SK-N-SH (cell line): ENCODE measurements around the gene GFI1B. TPM values are rescaled to one million over a fixed set of nuclear protein-coding genes. Genes with fewer than 3 reads are reported as not detected.

ENCODE experiments used
- CTCF ChIA-PET: fragments of 300-600, 350-600 bp; formaldehyde crosslinking; extraction: SDS; loops from one replicate; lab custom pipeline; 2021; lab: Yijun Ruan, JAX
- POLR2A ChIA-PET: fragments of 350-600 bp; sonication (Branson Sonifier 250); formaldehyde crosslinking; extraction: SDS; loops from one replicate; lab custom pipeline; 2020; ENCODE audit warnings: antibody characterized with exemption, inconsistent platforms; lab: Yijun Ruan, JAX
- DNase-seq: peaks from one replicate; pipeline ENCODE4 v3.0.0; 2012
- H2AFZ ChIP-seq: fragments of 200-600 bp; sonication (generic); 2 replicates; pipeline ENCODE4 v1.8.1; 2016; ENCODE audit warnings: antibody characterized with exemption, mild to moderate bottlenecking, low read depth
- H3F3A ChIP-seq: fragments of 200-600 bp; sonication (generic); replicated peaks from 2 replicates; pipeline ENCODE3; 2016; ENCODE audit warnings: antibody characterized with exemption, mild to moderate bottlenecking; ENCODE audit not compliant: insufficient read depth
- H3K27ac ChIP-seq, 2 experiments: fragments of 200-500 bp in 1 of 2; fragments of 200-600 bp in 1 of 2; sonication (Bioruptor generic) in 1 of 2; sonication (generic), shearing (Covaris generic) in 1 of 2; 2 replicates each; pipeline versions ENCODE4 v1.5.1 to v1.6.1; 2014 to 2016; ENCODE audit warnings: low read depth in 2 of 2, inconsistent platforms in 1 of 2, low read length in 1 of 2, mild to moderate bottlenecking in 1 of 2, mixed read lengths in 1 of 2
- H3K27me3 ChIP-seq: fragments of 200-600 bp; sonication (generic), shearing (Covaris generic); 2 replicates; pipeline ENCODE4 v1.6.1; 2016; ENCODE audit warnings: mixed run types; ENCODE audit not compliant: insufficient read depth
- H3K36me3 ChIP-seq, 2 experiments: fragments of 200-500 bp in 1 of 2; fragments of 200-600 bp in 1 of 2; sonication (Bioruptor generic) in 1 of 2; sonication (generic) in 1 of 2; replicated peaks in 1 of 2; 2 replicates each; pipeline versions ENCODE3 to v1.5.1; 2014 to 2016; ENCODE audit warnings: low read length in 1 of 2, mild to moderate bottlenecking in 1 of 2; ENCODE audit not compliant: insufficient read depth in 2 of 2, control insufficient read depth in 1 of 2
- H3K4me1 ChIP-seq, 2 experiments: fragments of 200-500 bp in 1 of 2; fragments of 200-600 bp in 1 of 2; sonication (Bioruptor generic) in 1 of 2; sonication (generic), shearing (Covaris generic) in 1 of 2; 2 replicates each; pipeline versions ENCODE4 v1.5.1 to v1.6.1; 2014 to 2016; ENCODE audit warnings: low read depth in 1 of 2, low read length in 1 of 2, mixed run types in 1 of 2; ENCODE audit not compliant: insufficient read depth in 2 of 2, control insufficient read depth in 1 of 2
- H3K4me2 ChIP-seq: fragments of 200-600 bp; sonication (generic), shearing (Covaris generic); 2 replicates; pipeline ENCODE4 v1.6.1; 2017; ENCODE audit warnings: mixed run types
- H3K4me3 ChIP-seq, 2 experiments: fragments of 200-500 bp in 1 of 2; fragments of 200-600 bp in 1 of 2; sonication (Bioruptor generic) in 1 of 2; sonication (generic), shearing (Covaris generic) in 1 of 2; 2 replicates each; pipeline versions ENCODE4 v1.5.1 to v1.8.1; 2014 to 2016; ENCODE audit warnings: low read depth in 2 of 2, inconsistent platforms in 1 of 2, low read length in 1 of 2, mild to moderate bottlenecking in 1 of 2, mixed read lengths in 1 of 2, moderate library complexity in 1 of 2
- H3K79me2 ChIP-seq: fragments of 200-600 bp; sonication (generic); 2 replicates; pipeline ENCODE4 v1.8.1; 2017; ENCODE audit warnings: mild to moderate bottlenecking; ENCODE audit not compliant: insufficient read depth
- H3K9ac ChIP-seq: fragments of 200-600 bp; sonication (generic); 2 replicates; pipeline ENCODE4 v1.6.1; 2017; ENCODE audit warnings: mixed run types
- H3K9me2 ChIP-seq: fragments of 200-600 bp; sonication (generic); 2 replicates; pipeline ENCODE4 v1.6.1; 2017; ENCODE audit warnings: mixed run types
- H3K9me3 ChIP-seq: fragments of 200-600 bp; sonication (generic); 2 replicates; pipeline ENCODE4 v1.6.1; 2017; ENCODE audit warnings: mixed run types, mild to moderate bottlenecking, moderate library complexity
- H4K20me1 ChIP-seq: fragments of 200-600 bp; sonication (generic); 2 replicates; pipeline ENCODE4 v1.6.1; 2017; ENCODE audit warnings: mild to moderate bottlenecking, mixed run types; ENCODE audit not compliant: insufficient read depth
- CHD2 ChIP-seq: fragments of 150-350 bp; IDR thresholded peaks from 2 replicates; pipeline ENCODE4 v1.6.1; 2018; ENCODE audit warnings: low read length; ENCODE audit not compliant: partially characterized antibody
- CTCF ChIP-seq: fragments of 200-600 bp; sonication (generic); IDR thresholded peaks from 2 replicates; pipeline ENCODE4 v1.6.1; 2017; ENCODE audit warnings: antibody characterized with exemption, mild to moderate bottlenecking, moderate library complexity
- EZH2phosphoT487 ChIP-seq: fragments of 200-600 bp; sonication (generic); IDR thresholded peaks from 2 replicates; pipeline ENCODE4 v1.6.1; 2017; ENCODE audit warnings: low read depth, mixed run types, mild to moderate bottlenecking, antibody characterized with exemption, moderate library complexity, borderline replicate concordance
- FOSL2 ChIP-seq: IDR thresholded peaks from 2 replicates; pipeline ENCODE4 v1.4.0; 2012; ENCODE audit warnings: low read depth, mild to moderate bottlenecking, moderate library complexity, borderline replicate concordance
- FOXM1 ChIP-seq: IDR thresholded peaks from 2 replicates; pipeline ENCODE4 v1.4.0; 2012; ENCODE audit warnings: low read depth, mild to moderate bottlenecking
- GABPA ChIP-seq: IDR thresholded peaks from 2 replicates; pipeline ENCODE4 v1.4.0; 2012; ENCODE audit warnings: low read depth, mild to moderate bottlenecking
- JUND ChIP-seq: IDR thresholded peaks from 2 replicates; pipeline ENCODE4 v1.4.0; 2012
- MAX ChIP-seq: IDR thresholded peaks from 2 replicates; pipeline ENCODE4 v1.4.0; 2012; ENCODE audit warnings: low read depth
- MXI1 ChIP-seq: IDR thresholded peaks from 2 replicates; pipeline ENCODE4 v1.6.1; 2012; ENCODE audit warnings: mild to moderate bottlenecking, low read depth, low read length, improper control_type of control experiment
- NFIC ChIP-seq: IDR thresholded peaks from 2 replicates; pipeline ENCODE4 v1.4.0; 2012; ENCODE audit warnings: borderline replicate concordance
- NRF1 ChIP-seq: IDR thresholded peaks from 2 replicates; pipeline ENCODE4 v1.6.1; 2012; ENCODE audit warnings: low read depth, mild to moderate bottlenecking, low read length
- PBX3 ChIP-seq: IDR thresholded peaks from 2 replicates; pipeline ENCODE4; 2012
- POLR2AphosphoS5 ChIP-seq: IDR thresholded peaks from 2 replicates; pipeline ENCODE4 v1.6.1; 2012; ENCODE audit warnings: low read depth, low read length
- REST ChIP-seq: IDR thresholded peaks from 2 replicates; pipeline ENCODE4 v1.6.1; 2012; ENCODE audit warnings: mild to moderate bottlenecking, low read depth, low read length, moderate library complexity
- RXRA ChIP-seq: IDR thresholded peaks from 2 replicates; pipeline ENCODE4 v1.4.0; 2012; ENCODE audit warnings: low read depth, mild to moderate bottlenecking, borderline replicate concordance
- TAF1 ChIP-seq: IDR thresholded peaks from 2 replicates; pipeline ENCODE4 v1.6.1; 2012; ENCODE audit warnings: low read depth, mild to moderate bottlenecking, low read length, moderate library complexity, borderline replicate concordance
- TEAD4 ChIP-seq: IDR thresholded peaks from 2 replicates; pipeline ENCODE4 v1.4.0; 2012; ENCODE audit warnings: mild to moderate bottlenecking, borderline replicate concordance; ENCODE audit not compliant: insufficient read depth
- USF2 ChIP-seq: fragments of 150-350 bp; IDR thresholded peaks from 2 replicates; pipeline ENCODE4 v1.6.1; 2017; ENCODE audit warnings: antibody characterized with exemption, low read length, low read depth, borderline replicate concordance
- YY1 ChIP-seq: IDR thresholded peaks from 2 replicates; pipeline ENCODE4 v1.4.0; 2012; ENCODE audit warnings: low read depth, mild to moderate bottlenecking
- WGBS: methylation state at CpG from one replicate; pipeline ENCODE4 v1.1.6; 2017; ENCODE audit warnings: low lambda C conversion rate; 5-methylcytosine and 5-hydroxymethylcytosine counted together
- polyA plus RNA-seq, 3 experiments: library from polyadenylated mRNA; depleted of rRNA; stranded (reverse); fragments of >200 nt; gene quantifications; 2 replicates each; pipeline ENCODE4 v1.2.3, GENCODE V29; 2012

GFI1B gene
- polyA plus RNA-seq, 1 of the 3 experiments (the other 2 are of a cell fraction): not detected

GRCh38 chr9:132946631-132947295, 31.7 kb upstream of the GFI1B start:
- no peak overlapping the region for H3K9ac ChIP-seq
- CTCF ChIA-PET: interaction anchor here (1.1 to 4.1 kb wide), 2 partner anchors 12 to 32 kb away, joined by 4 to 17 read pairs; partner anchors contain the start of gene GFI1B
- H3K4me3 ChIP-seq: no peak overlapping the region
- peaks cover 8% of the 10 kb centered on the region for H3F3A ChIP-seq
- peak overlapping the region in 1 of 2 experiments; percentile 50; a peak in 2 of 4 replicates for H3K27ac ChIP-seq
- POLR2A ChIA-PET: no interaction called here
- H3K4me2 ChIP-seq: peak overlapping the region; percentile 49
- peak; percentile 36; the same call in 1 of the 2 replicates for TF ChIP-seq FOSL2
- no peak for TF ChIP-seq PBX3
- no peak for TF ChIP-seq REST
- TF ChIP-seq JUND: peak; percentile 63
- TF ChIP-seq MAX: no peak
- peak; percentile 29; the same call in 1 of the 2 replicates for TF ChIP-seq YY1
- TF ChIP-seq RXRA: 0 out of 2 replicates have a peak, but pooled peaks have one; percentile 58
- peak; percentile 47; the same call in 1 of the 2 replicates for TF ChIP-seq TEAD4
- no peak for TF ChIP-seq NFIC
- no peaks in the 10 kb centered on the region for H3K9me3 ChIP-seq
- 96% methylated on average over 6 of the region's 7 CpGs for WGBS
- no peaks in the 10 kb centered on the region for H4K20me1 ChIP-seq
- no peaks in the 10 kb centered on the region for H3K9me2 ChIP-seq
- peaks cover 27% of the 10 kb centered on the region for H3K79me2 ChIP-seq
- H3K27me3 ChIP-seq: no peaks in the 10 kb centered on the region
- DNase-seq: no peak
- H3K4me1 ChIP-seq: peaks cover 15 to 27% of the 10 kb centered on the region in 2 experiments
- peak overlapping the region; percentile 81 for H2AFZ ChIP-seq
- no peaks in the 10 kb centered on the region for H3K36me3 ChIP-seq

GRCh38 chr9:132947756-132948155, 30.7 kb upstream of the GFI1B start:
- H3K36me3 ChIP-seq: no peaks in the 10 kb centered on the region
- ChIA-PET POLR2A (no interaction called here), CTCF (interaction anchor here (0.8 to 1.2 kb wide), 4 partner anchors 24 to 46 kb away, joined by 3 to 6 read pairs (median 3); partner anchors contain the start of gene GFI1B)
- H3K79me2 ChIP-seq: peaks cover 17% of the 10 kb centered on the region
- H3K4me2 ChIP-seq: no peak overlapping the region
- no peak overlapping the region for H3K27ac ChIP-seq
- H3K9ac ChIP-seq: no peak overlapping the region
- no peak overlapping the region for H3K4me3 ChIP-seq
- H4K20me1 ChIP-seq: no peaks in the 10 kb centered on the region
- H2AFZ ChIP-seq: no peak overlapping the region
- no peaks in the 10 kb centered on the region for H3K9me3 ChIP-seq
- peaks cover 8% of the 10 kb centered on the region for H3F3A ChIP-seq
- no peaks in the 10 kb centered on the region for H3K27me3 ChIP-seq
- H3K9me2 ChIP-seq: no peaks in the 10 kb centered on the region
- DNase-seq: no peak
- 89% methylated on average over 8 of the region's 8 CpGs for WGBS
- peaks cover 15 to 23% of the 10 kb centered on the region in 2 experiments for H3K4me1 ChIP-seq
- TF ChIP-seq MAX: no peak
- no peak for TF ChIP-seq USF2
- no peak for TF ChIP-seq POLR2AphosphoS5
- TF ChIP-seq NRF1: no peak
- no peak for TF ChIP-seq MXI1
- no peak for TF ChIP-seq NFIC
- no peak for TF ChIP-seq CHD2
- TF ChIP-seq GABPA: no peak
- TF ChIP-seq EZH2phosphoT487: no peak
- no peak for TF ChIP-seq FOXM1
- no peak for TF ChIP-seq CTCF
- no peak for TF ChIP-seq TAF1
- TF ChIP-seq JUND: no peak
